Endodermal cell (in vitro differentiated cells): ENCODE results near the gene CTR9. TPM values are rescaled to one million over a fixed set of nuclear protein-coding genes. Genes with fewer than 3 reads are reported as not detected.

Source experiments
- DNase-seq: peaks from one replicate; pipeline ENCODE4 v3.0.0-alpha.2; 2017
- H3K27ac ChIP-seq: 2 replicates; pipeline ENCODE4 v1.5.1; 2013; ENCODE audit warnings: mild to moderate bottlenecking, low read depth, low read length, moderate library complexity
- H3K27me3 ChIP-seq: 2 replicates; pipeline ENCODE4 v1.6.1; 2013; ENCODE audit warnings: mild to moderate bottlenecking, low read length, moderate library complexity; ENCODE audit not compliant: insufficient read depth, control insufficient read depth, poor library complexity, severe bottlenecking
- H3K36me3 ChIP-seq: 2 replicates; pipeline ENCODE4 v1.7.0; 2013; ENCODE audit warnings: mild to moderate bottlenecking, low read length, moderate library complexity; ENCODE audit not compliant: control insufficient read depth, insufficient read depth
- H3K4me1 ChIP-seq: one replicate; pipeline ENCODE4 v1.7.0; 2013; ENCODE audit warnings: low read length; ENCODE audit not compliant: control insufficient read depth, insufficient read depth
- H3K4me3 ChIP-seq: 2 replicates; pipeline ENCODE4 v1.5.1; 2013; ENCODE audit warnings: mild to moderate bottlenecking, low read length, moderate library complexity
- H3K9ac ChIP-seq: 2 replicates; pipeline ENCODE4 v1.6.1; 2013; ENCODE audit warnings: mild to moderate bottlenecking, low read length, moderate library complexity; ENCODE audit not compliant: poor library complexity, severe bottlenecking; ENCODE audit errors: extremely low read depth
- H3K9me3 ChIP-seq: 2 replicates; pipeline ENCODE4 v1.6.1; 2013; ENCODE audit warnings: mild to moderate bottlenecking, low read length, moderate library complexity; ENCODE audit not compliant: control insufficient read depth
- H3K27ac Mint-ChIP-seq: 2 replicates; pipeline ENCODE4 v1.8.0; 2020; ENCODE audit warnings: mixed read lengths
- H3K27me3 Mint-ChIP-seq: 2 replicates; pipeline ENCODE4 v1.8.0; 2021; ENCODE audit warnings: mild to moderate bottlenecking, mixed read lengths; ENCODE audit not compliant: insufficient read depth
- H3K36me3 Mint-ChIP-seq: 2 replicates; pipeline ENCODE4 v1.8.0; 2020; ENCODE audit warnings: low read depth, mixed read lengths
- H3K4me1 Mint-ChIP-seq: 2 replicates; pipeline ENCODE4 v1.8.0; 2020; ENCODE audit warnings: mixed read lengths
- H3K4me3 Mint-ChIP-seq: 2 replicates; pipeline ENCODE4 v1.8.0; 2020; ENCODE audit warnings: mild to moderate bottlenecking, moderate library complexity, mixed read lengths
- H3K9me3 Mint-ChIP-seq: 2 replicates; pipeline ENCODE4 v1.8.0; 2020; ENCODE audit warnings: mild to moderate bottlenecking, mixed read lengths
- WGBS, 2 experiments: methylation state at CpG; one replicate each; pipeline versions ENCODE4 v1.1.5 to v1.1.7; 2013; ENCODE audit warnings: missing lambda C conversion rate in 2 of 2, mixed read lengths in 1 of 2; ENCODE audit not compliant: insufficient coverage in 1 of 2, insufficient read length in 1 of 2; 5-methylcytosine and 5-hydroxymethylcytosine counted together
- total RNA-seq, 2 donors: library from RNA; stranded (reverse); fragmentation: NEBNext Ultra II Directional in 1 of 2; extraction: Animal tissue kit (Norgen Biotek cat#: 25700) in 1 of 2; gene quantifications; 2 replicates in 1 of 2; 3 replicates in 1 of 2; pipeline ENCODE4 v1.2.1, GENCODE V29; 2021
- TF ChIP-seq, protein P1 (sequence below): fragments of 200-600 bp; sonication (generic); conservative IDR thresholded peaks from 2 replicates; pipeline ENCODE4 v1.5.0; 2021; ENCODE audit warnings: antibody characterized with exemption, mild to moderate bottlenecking

Gene CTR9
- total RNA-seq, 2 donors from 2014 or later = 32.7 to 37.5 TPM

DNA sequence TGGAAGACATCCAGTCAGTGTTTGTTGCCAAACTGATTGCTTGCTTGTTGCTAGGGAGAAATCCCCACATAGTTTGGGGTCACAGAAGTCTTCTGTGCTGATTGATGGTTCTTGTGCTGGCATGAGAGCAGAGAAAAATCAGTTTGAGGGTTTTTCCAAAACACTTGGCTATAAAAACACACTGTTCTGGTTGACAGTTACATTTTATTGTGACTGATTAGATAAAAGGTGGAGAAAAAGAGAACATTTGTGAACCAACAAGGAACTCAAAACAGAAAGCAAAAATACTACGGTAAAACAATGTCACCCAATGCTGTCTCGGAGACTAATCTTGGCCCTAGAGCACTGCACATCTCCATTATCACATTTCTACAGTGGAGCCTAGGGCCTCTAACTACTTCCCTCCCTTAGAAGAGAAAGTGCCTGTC lies 72.1 kb downstream of the CTR9 start:
- Histone ChIP-seq H3K9ac (no peak overlapping the region), H3K4me1 (no peaks in the 10 kb centered on the region), H3K27me3 (peaks cover 18% of the 10 kb centered on the region), H3K36me3 (no peaks in the 10 kb centered on the region), H3K27ac (no peak overlapping the region), H3K4me3 (no peak overlapping the region), H3K9me3 (no peaks in the 10 kb centered on the region)
- no peak overlapping the region for H3K4me3 Mint-ChIP-seq
- no peaks in the 10 kb centered on the region for H3K4me1 Mint-ChIP-seq
- H3K27ac Mint-ChIP-seq = no peak overlapping the region
- no peaks in the 10 kb centered on the region for H3K27me3 Mint-ChIP-seq
- no peak for DNase-seq
- no peaks in the 10 kb centered on the region for H3K9me3 Mint-ChIP-seq
- WGBS, 2 experiments = 98% methylated on average over 2 of the region's 2 CpGs; no CpG with 5 or more reads in 1 of the 2 experiments
- no peaks in the 10 kb centered on the region for H3K36me3 Mint-ChIP-seq
- TF ChIP-seq, protein P1, sequence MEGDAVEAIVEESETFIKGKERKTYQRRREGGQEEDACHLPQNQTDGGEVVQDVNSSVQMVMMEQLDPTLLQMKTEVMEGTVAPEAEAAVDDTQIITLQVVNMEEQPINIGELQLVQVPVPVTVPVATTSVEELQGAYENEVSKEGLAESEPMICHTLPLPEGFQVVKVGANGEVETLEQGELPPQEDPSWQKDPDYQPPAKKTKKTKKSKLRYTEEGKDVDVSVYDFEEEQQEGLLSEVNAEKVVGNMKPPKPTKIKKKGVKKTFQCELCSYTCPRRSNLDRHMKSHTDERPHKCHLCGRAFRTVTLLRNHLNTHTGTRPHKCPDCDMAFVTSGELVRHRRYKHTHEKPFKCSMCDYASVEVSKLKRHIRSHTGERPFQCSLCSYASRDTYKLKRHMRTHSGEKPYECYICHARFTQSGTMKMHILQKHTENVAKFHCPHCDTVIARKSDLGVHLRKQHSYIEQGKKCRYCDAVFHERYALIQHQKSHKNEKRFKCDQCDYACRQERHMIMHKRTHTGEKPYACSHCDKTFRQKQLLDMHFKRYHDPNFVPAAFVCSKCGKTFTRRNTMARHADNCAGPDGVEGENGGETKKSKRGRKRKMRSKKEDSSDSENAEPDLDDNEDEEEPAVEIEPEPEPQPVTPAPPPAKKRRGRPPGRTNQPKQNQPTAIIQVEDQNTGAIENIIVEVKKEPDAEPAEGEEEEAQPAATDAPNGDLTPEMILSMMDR = no peak

GRCh38 chr11:10824888-10825287 lies 73.8 kb downstream of the CTR9 start:
- WGBS, 2 experiments = 89 to 100% methylated on average over 1 to 3 of the region's 3 CpGs

DNA sequence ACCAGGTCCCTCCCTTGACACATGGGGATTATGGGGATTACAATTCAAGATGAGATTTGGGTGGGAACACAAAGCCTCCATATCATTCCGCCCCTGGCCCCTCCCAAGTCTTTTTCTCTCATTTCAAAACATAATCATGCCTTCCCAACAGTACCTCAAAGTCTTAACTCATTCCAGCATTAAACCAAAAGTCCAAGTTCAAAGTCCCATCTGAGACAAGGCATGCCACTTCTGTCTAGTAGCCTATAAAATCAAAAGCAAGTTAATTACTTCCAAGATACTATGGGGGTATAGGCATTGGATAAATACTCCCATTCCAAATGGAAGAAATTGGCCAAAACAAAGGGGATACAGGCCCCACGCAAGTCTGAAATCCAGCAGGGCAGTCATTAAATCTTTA lies 77.4 kb downstream of the CTR9 start:
- DNase-seq = no peak
- H3K9me3 Mint-ChIP-seq = peaks cover 19% of the 10 kb centered on the region
- no peak overlapping the region for H3K27ac Mint-ChIP-seq
- no peak overlapping the region for H3K27ac ChIP-seq
- peaks cover 21% of the 10 kb centered on the region for H3K9me3 ChIP-seq
- no peak overlapping the region for H3K9ac ChIP-seq
- H3K27me3 ChIP-seq = peaks cover 29% of the 10 kb centered on the region
- no peaks in the 10 kb centered on the region for H3K4me1 Mint-ChIP-seq
- no peak overlapping the region for H3K4me3 ChIP-seq
- 0 to 49% methylated on average over 1 to 2 of the region's 2 CpGs for WGBS, 2 experiments
- H3K27me3 Mint-ChIP-seq = peaks cover 18% of the 10 kb centered on the region
- no peaks in the 10 kb centered on the region for H3K36me3 ChIP-seq
- no peaks in the 10 kb centered on the region for H3K4me1 ChIP-seq
- no peak overlapping the region for H3K4me3 Mint-ChIP-seq
- no peaks in the 10 kb centered on the region for H3K36me3 Mint-ChIP-seq
- TF ChIP-seq, protein P1 = no peak

More at GRCh38 chr11:10824888-10825287, 73.8 kb downstream of the CTR9 start:
- H3K27me3 ChIP-seq = peaks cover 18% of the 10 kb centered on the region
- H3K4me3 Mint-ChIP-seq = no peak overlapping the region
- H3K9me3 ChIP-seq = peaks cover 13% of the 10 kb centered on the region
- no peak overlapping the region for H3K4me3 ChIP-seq
- no peak overlapping the region for H3K27ac ChIP-seq
- no peaks in the 10 kb centered on the region for H3K4me1 Mint-ChIP-seq
- H3K4me1 ChIP-seq = no peaks in the 10 kb centered on the region
- H3K9ac ChIP-seq = no peak overlapping the region
- H3K36me3 ChIP-seq = no peaks in the 10 kb centered on the region
- peaks cover 2% of the 10 kb centered on the region for H3K27me3 Mint-ChIP-seq
- no peaks in the 10 kb centered on the region for H3K36me3 Mint-ChIP-seq
- DNase-seq = no peak
- TF ChIP-seq, protein P1 = no peak
- H3K27ac Mint-ChIP-seq = no peak overlapping the region
- peaks cover 13% of the 10 kb centered on the region for H3K9me3 Mint-ChIP-seq
